Parathyroid adenoma (tissue), 2 donors: Measurements from ENCODE around the gene KAT2B.

Experiments used
- H2AFZ ChIP-seq: fragments of 300-600 bp; sonication (generic); one replicate; pipeline ENCODE4 v1.7.0; 2017; ENCODE audit warnings: antibody characterized with exemption, mild to moderate bottlenecking
- H3K27ac ChIP-seq: fragments of 300-600 bp; sonication (generic); one replicate; pipeline ENCODE4 v1.7.0; 2017
- H3K27me3 ChIP-seq: fragments of 300-600 bp; sonication (generic); one replicate; pipeline ENCODE4 v1.7.0; 2017; ENCODE audit warnings: low read length; ENCODE audit not compliant: control insufficient read depth, insufficient read depth
- H3K36me3 ChIP-seq: fragments of 300-600 bp; sonication (generic); one replicate; pipeline ENCODE4 v1.7.0; 2017; ENCODE audit warnings: low read length; ENCODE audit not compliant: control insufficient read depth, insufficient read depth
- H3K4me1 ChIP-seq: fragments of 300-600 bp; sonication (generic); one replicate; pipeline ENCODE4 v1.7.0; 2017; ENCODE audit warnings: control low read depth
- H3K4me2 ChIP-seq: fragments of 300-600 bp; sonication (generic); one replicate; pipeline ENCODE4 v1.7.0; 2017; ENCODE audit warnings: low read length
- H3K4me3 ChIP-seq: fragments of 300-600 bp; sonication (generic); one replicate; pipeline ENCODE4 v1.7.0; 2017; ENCODE audit warnings: low read depth, low read length
- H3K79me2 ChIP-seq: fragments of 300-600 bp; sonication (generic); one replicate; pipeline ENCODE4 v1.7.0; 2017; ENCODE audit warnings: control low read depth
- H3K9ac ChIP-seq: fragments of 300-600 bp; sonication (generic); one replicate; pipeline ENCODE4 v1.7.0; 2017; ENCODE audit warnings: mild to moderate bottlenecking
- H3K9me3 ChIP-seq: fragments of 300-600 bp; sonication (generic); one replicate; pipeline ENCODE4 v1.7.0; 2017; ENCODE audit warnings: low read length; ENCODE audit not compliant: control insufficient read depth
- TF ChIP-seq, protein P1 (sequence below): fragments of 300-600 bp; sonication (generic); IDR thresholded peaks from one replicate; pipeline ENCODE4 v1.7.0; 2017; ENCODE audit warnings: antibody characterized with exemption, mild to moderate bottlenecking
- donor health status: primary hyperparathyroidism.

The KAT2B gene

DNA sequence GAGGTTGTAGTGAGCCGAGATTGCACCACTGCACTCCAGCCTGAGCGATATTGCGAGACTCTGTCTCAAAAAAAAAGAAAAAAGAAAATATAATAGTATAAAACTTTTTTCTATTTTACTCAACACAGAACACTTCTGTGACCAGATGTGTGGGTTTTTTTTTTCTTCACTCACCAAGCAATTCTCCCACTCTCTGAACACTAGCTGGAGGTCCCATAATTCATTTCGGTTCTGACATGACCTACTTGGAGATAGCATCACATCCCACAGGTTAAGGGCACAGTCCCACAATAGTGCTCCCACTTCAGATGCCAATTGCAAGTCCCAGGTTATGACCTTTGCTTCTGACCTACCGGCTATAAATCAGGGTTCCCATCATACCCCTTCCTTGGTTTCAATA lies 35.0 kb downstream of the KAT2B start:
- Histone ChIP-seq H3K4me2 (no peak overlapping the region), H3K79me2 (peaks cover 13% of the 10 kb centered on the region), H3K9ac (no peak overlapping the region), H3K27me3 (no peaks in the 10 kb centered on the region), H2AFZ (no peak overlapping the region), H3K36me3 (no peaks in the 10 kb centered on the region), H3K27ac (no peak overlapping the region), H3K4me3 (no peak overlapping the region), H3K9me3 (no peaks in the 10 kb centered on the region), H3K4me1 (peaks cover 19% of the 10 kb centered on the region)
- TF ChIP-seq, protein P1, sequence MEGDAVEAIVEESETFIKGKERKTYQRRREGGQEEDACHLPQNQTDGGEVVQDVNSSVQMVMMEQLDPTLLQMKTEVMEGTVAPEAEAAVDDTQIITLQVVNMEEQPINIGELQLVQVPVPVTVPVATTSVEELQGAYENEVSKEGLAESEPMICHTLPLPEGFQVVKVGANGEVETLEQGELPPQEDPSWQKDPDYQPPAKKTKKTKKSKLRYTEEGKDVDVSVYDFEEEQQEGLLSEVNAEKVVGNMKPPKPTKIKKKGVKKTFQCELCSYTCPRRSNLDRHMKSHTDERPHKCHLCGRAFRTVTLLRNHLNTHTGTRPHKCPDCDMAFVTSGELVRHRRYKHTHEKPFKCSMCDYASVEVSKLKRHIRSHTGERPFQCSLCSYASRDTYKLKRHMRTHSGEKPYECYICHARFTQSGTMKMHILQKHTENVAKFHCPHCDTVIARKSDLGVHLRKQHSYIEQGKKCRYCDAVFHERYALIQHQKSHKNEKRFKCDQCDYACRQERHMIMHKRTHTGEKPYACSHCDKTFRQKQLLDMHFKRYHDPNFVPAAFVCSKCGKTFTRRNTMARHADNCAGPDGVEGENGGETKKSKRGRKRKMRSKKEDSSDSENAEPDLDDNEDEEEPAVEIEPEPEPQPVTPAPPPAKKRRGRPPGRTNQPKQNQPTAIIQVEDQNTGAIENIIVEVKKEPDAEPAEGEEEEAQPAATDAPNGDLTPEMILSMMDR = no peak

- Histone ChIP-seq H3K36me3 (no peaks in the 10 kb centered on the region), H3K4me1 (peaks cover 25% of the 10 kb centered on the region), H3K27me3 (no peaks in the 10 kb centered on the region), H3K27ac (no peak overlapping the region), H3K4me3 (no peak overlapping the region), H3K9ac (no peak overlapping the region), H3K9me3 (no peaks in the 10 kb centered on the region), H2AFZ (no peak overlapping the region), H3K79me2 (peaks cover 13% of the 10 kb centered on the region), H3K4me2 (no peak overlapping the region)
- TF ChIP-seq, protein P1 = no peak
Measured at GRCh38 chr3:20076296-20076997, 36.2 kb downstream of the KAT2B start.

GRCh38 chr3:20077068-20077467 lies 36.8 kb downstream of the KAT2B start:
- Histone ChIP-seq H3K9me3 (no peaks in the 10 kb centered on the region), H3K36me3 (no peaks in the 10 kb centered on the region), H3K9ac (no peak overlapping the region), H3K79me2 (peaks cover 12% of the 10 kb centered on the region), H3K4me2 (no peak overlapping the region), H3K4me1 (peaks cover 26% of the 10 kb centered on the region), H3K4me3 (no peak overlapping the region), H3K27ac (no peak overlapping the region), H2AFZ (no peak overlapping the region), H3K27me3 (no peaks in the 10 kb centered on the region)
- TF ChIP-seq, protein P1 = no peak

DNA sequence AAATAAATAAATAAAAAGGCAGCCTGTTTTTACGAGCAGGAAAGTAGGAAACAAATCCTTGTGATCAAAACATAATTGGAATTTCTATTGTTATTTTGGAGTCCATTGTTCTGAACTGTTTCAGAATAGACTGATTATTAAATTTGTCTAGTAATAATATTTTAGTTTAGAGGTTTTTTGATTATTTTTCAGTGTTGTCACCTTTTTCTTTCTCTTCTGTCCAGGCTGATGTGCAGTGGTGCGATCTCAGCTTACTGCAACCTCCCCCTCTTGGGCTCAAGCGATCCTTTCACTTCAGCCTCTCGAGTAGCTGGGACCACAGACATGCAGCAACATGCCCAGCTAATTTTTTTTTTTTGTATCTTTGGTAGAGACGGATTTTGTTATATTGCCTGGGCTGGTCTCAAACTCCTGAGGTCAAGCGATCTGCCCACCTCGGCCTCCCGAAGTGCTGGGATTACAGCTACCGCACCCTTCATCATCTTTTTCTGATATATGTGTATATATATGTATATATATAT lies 38.0 kb downstream of the KAT2B start:
- H3K4me1 ChIP-seq = peaks cover 14% of the 10 kb centered on the region
- no peak overlapping the region for H3K9ac ChIP-seq
- peaks cover 12% of the 10 kb centered on the region for H3K79me2 ChIP-seq
- no peaks in the 10 kb centered on the region for H3K9me3 ChIP-seq
- no peak overlapping the region for H3K4me2 ChIP-seq
- H3K36me3 ChIP-seq = no peaks in the 10 kb centered on the region
- H3K27me3 ChIP-seq = no peaks in the 10 kb centered on the region
- H3K4me3 ChIP-seq = no peak overlapping the region
- TF ChIP-seq, protein P1 = no peak
- no peak overlapping the region for H3K27ac ChIP-seq
- H2AFZ ChIP-seq = no peak overlapping the region

- H3K79me2 ChIP-seq = peaks cover 12% of the 10 kb centered on the region
- peak overlapping the region; percentile 71 for H3K27ac ChIP-seq
- TF ChIP-seq, protein P1 = no peak
- no peak overlapping the region for H3K4me2 ChIP-seq
- no peaks in the 10 kb centered on the region for H3K36me3 ChIP-seq
- H3K4me3 ChIP-seq = no peak overlapping the region
- no peaks in the 10 kb centered on the region for H3K27me3 ChIP-seq
- H3K9ac ChIP-seq = no peak overlapping the region
- H3K9me3 ChIP-seq = no peaks in the 10 kb centered on the region
- no peak overlapping the region for H2AFZ ChIP-seq
- H3K4me1 ChIP-seq = peaks cover 13% of the 10 kb centered on the region
Measured at GRCh38 chr3:20079621-20080020, 39.4 kb downstream of the KAT2B start.
